ENCODE data around the gene SPATA9. TPM values are rescaled to one million over a fixed set of nuclear protein-coding genes. Genes with fewer than 3 reads are reported as not detected.

SPATA9 gene
- total RNA-seq, 1 experiment from 2014 or later: 0.15 TPM

DNA sequence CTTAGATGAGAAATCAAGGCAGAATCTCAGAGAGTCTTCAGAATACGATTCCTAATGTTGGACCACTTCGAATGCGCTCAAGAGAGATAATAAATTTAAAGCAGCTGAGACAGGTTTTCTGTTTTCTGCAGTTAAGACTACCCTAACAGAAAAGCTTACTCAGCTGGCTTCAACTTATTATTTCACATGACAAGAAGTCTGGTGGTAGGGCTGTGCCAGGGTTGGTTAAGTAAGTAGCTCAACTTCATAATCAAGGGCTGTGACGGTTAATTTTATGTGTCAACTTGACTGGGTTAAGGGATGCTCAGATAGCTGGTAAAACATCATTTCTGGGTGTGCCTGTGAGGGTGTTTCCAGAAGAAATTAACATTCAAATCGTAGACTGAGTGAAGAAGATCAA, 59.1 kb downstream of the SPATA9 start:
- no peaks in the 10 kb centered on the region for H3K27me3 ChIP-seq (ENCODE audit: control insufficient read depth, insufficient read depth, low read length)
- no peak for ATAC-seq
- DNase-seq (ENCODE audit: low read depth, low spot score): no peak
- TF ChIP-seq, protein P1, sequence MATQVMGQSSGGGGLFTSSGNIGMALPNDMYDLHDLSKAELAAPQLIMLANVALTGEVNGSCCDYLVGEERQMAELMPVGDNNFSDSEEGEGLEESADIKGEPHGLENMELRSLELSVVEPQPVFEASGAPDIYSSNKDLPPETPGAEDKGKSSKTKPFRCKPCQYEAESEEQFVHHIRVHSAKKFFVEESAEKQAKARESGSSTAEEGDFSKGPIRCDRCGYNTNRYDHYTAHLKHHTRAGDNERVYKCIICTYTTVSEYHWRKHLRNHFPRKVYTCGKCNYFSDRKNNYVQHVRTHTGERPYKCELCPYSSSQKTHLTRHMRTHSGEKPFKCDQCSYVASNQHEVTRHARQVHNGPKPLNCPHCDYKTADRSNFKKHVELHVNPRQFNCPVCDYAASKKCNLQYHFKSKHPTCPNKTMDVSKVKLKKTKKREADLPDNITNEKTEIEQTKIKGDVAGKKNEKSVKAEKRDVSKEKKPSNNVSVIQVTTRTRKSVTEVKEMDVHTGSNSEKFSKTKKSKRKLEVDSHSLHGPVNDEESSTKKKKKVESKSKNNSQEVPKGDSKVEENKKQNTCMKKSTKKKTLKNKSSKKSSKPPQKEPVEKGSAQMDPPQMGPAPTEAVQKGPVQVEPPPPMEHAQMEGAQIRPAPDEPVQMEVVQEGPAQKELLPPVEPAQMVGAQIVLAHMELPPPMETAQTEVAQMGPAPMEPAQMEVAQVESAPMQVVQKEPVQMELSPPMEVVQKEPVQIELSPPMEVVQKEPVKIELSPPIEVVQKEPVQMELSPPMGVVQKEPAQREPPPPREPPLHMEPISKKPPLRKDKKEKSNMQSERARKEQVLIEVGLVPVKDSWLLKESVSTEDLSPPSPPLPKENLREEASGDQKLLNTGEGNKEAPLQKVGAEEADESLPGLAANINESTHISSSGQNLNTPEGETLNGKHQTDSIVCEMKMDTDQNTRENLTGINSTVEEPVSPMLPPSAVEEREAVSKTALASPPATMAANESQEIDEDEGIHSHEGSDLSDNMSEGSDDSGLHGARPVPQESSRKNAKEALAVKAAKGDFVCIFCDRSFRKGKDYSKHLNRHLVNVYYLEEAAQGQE (IDR thresholded peaks at IDR 0.05; ENCODE audit: insufficient read depth in 1 of 2, low read depth in 2 of 2, low read length in 1 of 2): no peak
- no peak for TF ChIP-seq SIN3A (IDR thresholded peaks at IDR 0.05; ENCODE audit: borderline replicate concordance, insufficient read depth, low read depth, low read length)
- no peak for TF ChIP-seq TCF7L2 (IDR thresholded peaks at IDR 0.05; ENCODE audit: low read depth, low read length)
- TF ChIP-seq POLR2AphosphoS5 (IDR thresholded peaks at IDR 0.05; ENCODE audit: low read depth, low read length): no peak
- TF ChIP-seq, protein P2, sequence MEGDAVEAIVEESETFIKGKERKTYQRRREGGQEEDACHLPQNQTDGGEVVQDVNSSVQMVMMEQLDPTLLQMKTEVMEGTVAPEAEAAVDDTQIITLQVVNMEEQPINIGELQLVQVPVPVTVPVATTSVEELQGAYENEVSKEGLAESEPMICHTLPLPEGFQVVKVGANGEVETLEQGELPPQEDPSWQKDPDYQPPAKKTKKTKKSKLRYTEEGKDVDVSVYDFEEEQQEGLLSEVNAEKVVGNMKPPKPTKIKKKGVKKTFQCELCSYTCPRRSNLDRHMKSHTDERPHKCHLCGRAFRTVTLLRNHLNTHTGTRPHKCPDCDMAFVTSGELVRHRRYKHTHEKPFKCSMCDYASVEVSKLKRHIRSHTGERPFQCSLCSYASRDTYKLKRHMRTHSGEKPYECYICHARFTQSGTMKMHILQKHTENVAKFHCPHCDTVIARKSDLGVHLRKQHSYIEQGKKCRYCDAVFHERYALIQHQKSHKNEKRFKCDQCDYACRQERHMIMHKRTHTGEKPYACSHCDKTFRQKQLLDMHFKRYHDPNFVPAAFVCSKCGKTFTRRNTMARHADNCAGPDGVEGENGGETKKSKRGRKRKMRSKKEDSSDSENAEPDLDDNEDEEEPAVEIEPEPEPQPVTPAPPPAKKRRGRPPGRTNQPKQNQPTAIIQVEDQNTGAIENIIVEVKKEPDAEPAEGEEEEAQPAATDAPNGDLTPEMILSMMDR (IDR thresholded peaks at IDR 0.05): no peak
- no peak overlapping the region for H3K4me3 ChIP-seq (ENCODE audit: low read depth in 2 of 2, low read length in 2 of 2)
- CTCF ChIA-PET: no interaction called here
- no peak overlapping the region for H3K27ac ChIP-seq (ENCODE audit: low read length)
- BruUV-seq (replicated peaks): no TSS peak
- intact Hi-C loops (cut with micrococcal nuclease; ENCODE audit: unreplicated experiment) (no loop called here), in situ Hi-C loops (cut with HindIII; ENCODE audit: low pct_unique_long_range_greater_than_20kb, low sequenced_read_pairs) (no loop called here)
- H3K36me3 ChIP-seq (ENCODE audit: control insufficient read depth, insufficient read depth, low read length): no peaks in the 10 kb centered on the region
- peaks cover 6% of the 10 kb centered on the region; the same call in 1 of the 2 replicates for H3K4me1 ChIP-seq (ENCODE audit: control insufficient read depth, insufficient read depth, low read length)
- POLR2A ChIA-PET: no interaction called here
- H3K9me3 ChIP-seq (ENCODE audit: control insufficient read depth, insufficient read depth, low read depth, low read length): no peaks in the 10 kb centered on the region

DNA sequence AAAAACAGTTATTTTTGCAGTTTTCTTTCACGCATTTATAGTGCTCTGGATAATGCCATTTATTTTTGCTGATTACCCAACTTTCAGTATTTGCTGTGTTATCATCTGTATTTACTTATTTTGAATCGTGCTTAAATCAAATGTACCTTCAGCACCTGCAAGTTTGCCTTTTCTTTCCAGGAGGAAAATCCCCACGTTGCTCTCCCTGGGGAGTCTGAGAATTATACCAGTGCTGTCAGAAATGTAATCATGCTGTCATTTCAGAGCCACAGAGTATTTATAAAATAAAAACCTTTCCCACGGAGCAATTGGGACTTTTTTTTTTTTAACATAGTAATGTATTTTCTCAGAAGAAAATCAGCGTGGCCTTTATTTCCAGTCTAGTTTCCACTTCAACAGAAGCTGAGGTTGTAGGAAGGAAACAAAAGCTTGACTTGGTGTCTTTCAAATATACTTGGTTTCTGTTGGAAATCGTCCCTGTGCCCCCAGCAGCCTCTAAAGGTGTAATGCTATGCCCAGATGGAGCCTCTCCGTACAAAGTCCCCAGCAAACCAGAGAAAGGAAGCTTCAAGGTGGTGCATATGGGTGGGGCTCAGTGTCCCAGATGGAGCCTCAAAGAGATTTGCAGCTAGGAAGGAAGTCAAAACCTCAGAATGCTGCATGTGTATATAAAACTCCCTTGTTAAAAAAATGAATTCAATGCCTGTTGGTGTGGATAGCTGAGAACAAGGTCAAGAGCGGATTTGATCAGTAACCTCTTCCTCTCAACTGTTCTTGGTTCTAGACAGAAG, 60.8 kb downstream of the SPATA9 start:
- BruUV-seq (replicated peaks): no TSS peak
- peak overlapping the region; percentile 65; the same call in 1 of the 2 replicates for H3K27ac ChIP-seq (ENCODE audit: low read length)
- TF ChIP-seq, protein P1 (IDR thresholded peaks at IDR 0.05; ENCODE audit: insufficient read depth in 1 of 2, low read depth in 2 of 2, low read length in 1 of 2): no peak
- TF ChIP-seq POLR2AphosphoS5 (IDR thresholded peaks at IDR 0.05; ENCODE audit: low read depth, low read length): no peak
- TF ChIP-seq TCF7L2 (IDR thresholded peaks at IDR 0.05; ENCODE audit: low read depth, low read length): no peak
- no peak for TF ChIP-seq SIN3A (IDR thresholded peaks at IDR 0.05; ENCODE audit: borderline replicate concordance, insufficient read depth, low read depth, low read length)
- TF ChIP-seq, protein P2 (IDR thresholded peaks at IDR 0.05): no peak
- no peak overlapping the region; a peak in 1 of 4 replicates for H3K4me3 ChIP-seq (ENCODE audit: low read depth in 2 of 2, low read length in 2 of 2)
- ChIA-PET CTCF (interaction anchor here (0.5 kb wide), 1 partner anchor 338 kb away, joined by 3 read pairs; no protein-coding TSS in a partner anchor), POLR2A (interaction anchor here (0.6 kb wide), 1 partner anchor 82 kb away, joined by 3 read pairs; no protein-coding TSS in a partner anchor)
- H3K4me1 ChIP-seq (ENCODE audit: control insufficient read depth, insufficient read depth, low read length): peaks cover 8% of the 10 kb centered on the region
- in situ Hi-C loops (cut with HindIII; ENCODE audit: low pct_unique_long_range_greater_than_20kb, low sequenced_read_pairs): no loop called here
- no peaks in the 10 kb centered on the region for H3K9me3 ChIP-seq (ENCODE audit: control insufficient read depth, insufficient read depth, low read depth, low read length)
- H3K36me3 ChIP-seq (ENCODE audit: control insufficient read depth, insufficient read depth, low read length): no peaks in the 10 kb centered on the region
- DNase-seq (ENCODE audit: low read depth, low spot score) (no peak), ATAC-seq (no peak)
- intact Hi-C loops (cut with micrococcal nuclease; ENCODE audit: unreplicated experiment): no loop called here
- no peaks in the 10 kb centered on the region for H3K27me3 ChIP-seq (ENCODE audit: control insufficient read depth, insufficient read depth, low read length)
